ENCODE results near the gene A2M.

DNA sequence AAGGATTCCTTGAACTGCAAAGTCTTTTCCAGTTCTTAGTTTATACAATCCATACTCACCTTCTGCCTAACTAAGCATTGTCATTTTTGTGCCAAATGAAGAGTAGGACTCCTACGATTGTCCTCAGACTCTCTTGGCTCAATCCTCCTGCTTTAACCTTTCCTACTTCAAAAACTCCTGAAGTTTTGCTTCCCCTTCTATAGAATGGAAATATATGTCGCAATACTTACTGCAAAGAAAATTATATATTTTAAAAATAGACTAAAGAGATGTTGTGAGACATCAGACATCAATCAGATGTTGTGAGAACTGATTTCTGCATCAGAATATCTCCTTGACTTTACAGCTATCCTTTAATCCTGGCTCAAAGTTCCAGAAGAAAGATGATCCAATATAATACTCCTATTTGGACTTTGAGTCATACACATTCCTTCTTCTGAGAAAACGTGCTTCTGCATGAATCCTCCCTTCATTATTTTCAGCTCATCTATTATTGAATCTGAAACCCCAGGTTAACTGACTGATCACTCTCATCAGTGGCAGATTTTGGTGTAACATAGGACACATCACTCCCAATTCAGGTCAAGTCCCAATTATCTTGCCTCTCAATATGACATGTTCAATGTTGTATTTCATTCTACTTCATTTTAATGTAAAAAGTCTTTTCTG, 48.8 kb downstream of the A2M start:
- TF ChIP-seq POLR2AphosphoS5 (IDR thresholded peaks at IDR 0.05; ENCODE audit: low read depth, low read length) (no peak), POLR2A (IDR thresholded peaks at IDR 0.05; ENCODE audit: low read depth, low read length) (no peak), PAX5 (IDR thresholded peaks at IDR 0.05; ENCODE audit: insufficient read depth, low read length, severe bottlenecking) (no peak)

Data from GM12891 (cell line).